Measurements from ENCODE around the gene DPYSL5.

- TF ChIP-seq SRF (IDR thresholded peaks at IDR 0.05; ENCODE audit: low read depth, low read length) (no peak), ZNF274 (IDR thresholded peaks at IDR 0.05; ENCODE audit: borderline replicate concordance, extremely low read depth, low read length) (no peak), CTCF (IDR thresholded peaks at IDR 0.05; ENCODE audit: control extremely low read depth in 1 of 3, insufficient read depth in 1 of 3, low read depth in 1 of 3, low read length in 3 of 3) (no peak), GABPA (IDR thresholded peaks at IDR 0.05; ENCODE audit: borderline replicate concordance, insufficient read depth, low read length) (no peak), CREB1 (IDR thresholded peaks at IDR 0.05) (no peak), USF2 (IDR thresholded peaks at IDR 0.05; ENCODE audit: low read length) (no peak), EZH2 (IDR thresholded peaks at IDR 0.05; ENCODE audit: low read depth, low read length, severe bottlenecking) (no peak), SUZ12 (IDR thresholded peaks at IDR 0.05; ENCODE audit: low read length) (no peak), SAP30 (IDR thresholded peaks at IDR 0.05; ENCODE audit: insufficient read depth, insufficient replicate concordance, low read length) (no peak)
Observed at GRCh38 chr2:26892133-26892532, 44.2 kb downstream of the DPYSL5 start.
